OCI-LY1 (cell line): Measurements from ENCODE around the gene ITFG1.
"Not testable (repeated sequence)": the region's sequence is repeated elsewhere in the genome, so short reads cannot be mapped to it uniquely, and the experiment has no call there.

Experiments used
- H2AFZ ChIP-seq: fragments of 200-600 bp; sonication (generic), shearing (Covaris generic); 2 replicates; pipeline ENCODE4 v1.6.0; 2014; ENCODE audit warnings: antibody characterized with exemption, mild to moderate bottlenecking, low read length
- H3F3A ChIP-seq: fragments of 200-600 bp; sonication (generic), shearing (Covaris generic); 2 replicates; pipeline ENCODE4 v1.6.0; 2014; ENCODE audit warnings: mild to moderate bottlenecking, antibody characterized with exemption, low read length, moderate library complexity; ENCODE audit not compliant: insufficient read depth
- H3K27ac ChIP-seq: fragments of 200-600 bp; sonication (generic); 2 replicates; pipeline ENCODE4 v1.5.1; 2014; ENCODE audit warnings: low read length, mixed run types, mild to moderate bottlenecking, low read depth; ENCODE audit not compliant: poor library complexity, severe bottlenecking
- H3K27me3 ChIP-seq: fragments of 200-600 bp; sonication (generic); 2 replicates; pipeline ENCODE4 v1.6.0; 2014; ENCODE audit warnings: antibody characterized with exemption, mild to moderate bottlenecking, low read length, moderate library complexity; ENCODE audit not compliant: insufficient read depth
- H3K36me3 ChIP-seq: fragments of 200-600 bp; sonication (generic); 2 replicates; pipeline ENCODE4 v1.6.1; 2014; ENCODE audit warnings: mild to moderate bottlenecking, antibody characterized with exemption, low read length, moderate library complexity, mixed read lengths; ENCODE audit not compliant: insufficient read depth
- H3K4me1 ChIP-seq: fragments of 200-600 bp; sonication (generic); 2 replicates; pipeline ENCODE4 v1.5.1; 2014; ENCODE audit warnings: mild to moderate bottlenecking, low read length, moderate library complexity; ENCODE audit not compliant: insufficient read depth, severe bottlenecking
- H3K4me2 ChIP-seq: fragments of 200-600 bp; sonication (generic), shearing (Covaris generic); 2 replicates; pipeline ENCODE4 v1.6.1; 2014; ENCODE audit warnings: low read length
- H3K4me3 ChIP-seq: fragments of 200-600 bp; sonication (generic); 2 replicates; pipeline ENCODE4 v1.5.1; 2014; ENCODE audit warnings: low read length, low read depth, mild to moderate bottlenecking, mixed read lengths; ENCODE audit not compliant: poor library complexity, severe bottlenecking
- H3K79me2 ChIP-seq: fragments of 200-600 bp; shearing (Covaris generic); 2 replicates; pipeline ENCODE4 v1.6.1; 2016; ENCODE audit warnings: mixed run types, low read length, mixed read lengths; ENCODE audit not compliant: insufficient read depth
- H3K9ac ChIP-seq: fragments of 200-600 bp; sonication (generic), shearing (Covaris generic); 2 replicates; pipeline ENCODE4 v1.6.1; 2014; ENCODE audit warnings: mild to moderate bottlenecking, low read length, mixed read lengths
- H3K9me2 ChIP-seq: fragments of 200-600 bp; sonication (generic), shearing (Covaris generic); 2 replicates; pipeline ENCODE4 v1.6.1; 2014; ENCODE audit warnings: low read depth, mild to moderate bottlenecking, low read length, mixed read lengths
- H3K9me3 ChIP-seq: fragments of 200-600 bp; shearing (Covaris generic); 2 replicates; pipeline ENCODE4 v1.6.1; 2014; ENCODE audit warnings: low read length, mixed read lengths
- H4K20me1 ChIP-seq: fragments of 200-600 bp; sonication (generic), shearing (Covaris generic); 2 replicates; pipeline ENCODE4 v1.6.0; 2016; ENCODE audit warnings: mild to moderate bottlenecking, low read length; ENCODE audit not compliant: insufficient read depth
- CTCF ChIP-seq: fragments of 200-600 bp; sonication (generic), shearing (Covaris generic); IDR thresholded peaks from 2 replicates; pipeline ENCODE4 v1.5.1; 2017; ENCODE audit warnings: mild to moderate bottlenecking, antibody characterized with exemption, low read length, moderate library complexity, mixed read lengths
- EZH2 ChIP-seq: fragments of 200-600 bp; sonication (generic), shearing (Covaris generic); IDR thresholded peaks from 2 replicates; pipeline ENCODE4 v1.8.0; 2017; ENCODE audit warnings: borderline replicate concordance, mixed run types, mild to moderate bottlenecking, antibody characterized with exemption, low read length, moderate library complexity, mixed read lengths

ITFG1 gene

GRCh38 chr16:47182318-47182717 lies 278.5 kb downstream of the ITFG1 start:
- no peak overlapping the region for H2AFZ ChIP-seq
- no peak overlapping the region for H3K4me3 ChIP-seq
- no peaks in the 10 kb centered on the region for H3K79me2 ChIP-seq
- no peaks in the 10 kb centered on the region for H3K9me2 ChIP-seq
- H3K27ac ChIP-seq: no peak overlapping the region
- TF ChIP-seq CTCF (no peak), EZH2 (no peak)
- H3K9ac ChIP-seq: no peak overlapping the region
- no peaks in the 10 kb centered on the region for H3F3A ChIP-seq
- H3K9me3 ChIP-seq: no peaks in the 10 kb centered on the region; the same call in 1 of the 2 replicates
- no peak overlapping the region for H3K4me2 ChIP-seq
- no peaks in the 10 kb centered on the region for H3K27me3 ChIP-seq
- H3K4me1 ChIP-seq: no peaks in the 10 kb centered on the region
- no peaks in the 10 kb centered on the region for H4K20me1 ChIP-seq
- peaks cover 6% of the 10 kb centered on the region; the same call in 1 of the 2 replicates for H3K36me3 ChIP-seq

- H3K27me3 ChIP-seq, H3K9me2 ChIP-seq, H3F3A ChIP-seq, H3K9ac ChIP-seq, H3K36me3 ChIP-seq, H3K4me1 ChIP-seq, H3K4me2 ChIP-seq, H2AFZ ChIP-seq, H3K4me3 ChIP-seq, H3K27ac ChIP-seq, H3K9me3 ChIP-seq, H3K79me2 ChIP-seq, H4K20me1 ChIP-seq: not testable (repeated sequence)
Measured at GRCh38 chr16:47181066-47181465, 279.8 kb downstream of the ITFG1 start.

GRCh38 chr16:47180073-47180472 lies 280.8 kb downstream of the ITFG1 start:
- no peak overlapping the region for H3K4me2 ChIP-seq
- no peaks in the 10 kb centered on the region for H3K4me1 ChIP-seq
- TF ChIP-seq EZH2 (no peak), CTCF (no peak)
- no peak overlapping the region for H2AFZ ChIP-seq
- H3K9me2 ChIP-seq: no peaks in the 10 kb centered on the region
- H3F3A ChIP-seq: no peaks in the 10 kb centered on the region
- no peak overlapping the region for H3K27ac ChIP-seq
- no peaks in the 10 kb centered on the region for H4K20me1 ChIP-seq
- H3K9ac ChIP-seq: no peak overlapping the region
- H3K9me3 ChIP-seq: no peaks in the 10 kb centered on the region; the same call in 1 of the 2 replicates
- H3K36me3 ChIP-seq: peaks cover 6% of the 10 kb centered on the region
- no peaks in the 10 kb centered on the region for H3K27me3 ChIP-seq
- no peak overlapping the region for H3K4me3 ChIP-seq
- no peaks in the 10 kb centered on the region for H3K79me2 ChIP-seq

- Histone ChIP-seq H3K4me3 (no peak overlapping the region), H2AFZ (no peak overlapping the region)
Measured at GRCh38 chr16:47175152-47175551, 285.7 kb downstream of the ITFG1 start.

More at GRCh38 chr16:47175152-47175551, 285.7 kb downstream of the ITFG1 start:
- Histone ChIP-seq H3K4me1 (no peaks in the 10 kb centered on the region), H3K36me3 (peaks cover 6% of the 10 kb centered on the region), H3K27me3 (no peaks in the 10 kb centered on the region), H3K9ac (no peak overlapping the region), H3K9me2 (no peaks in the 10 kb centered on the region), H3K9me3 (no peaks in the 10 kb centered on the region; the same call in 1 of the 2 replicates), H3K27ac (no peak overlapping the region), H4K20me1 (no peaks in the 10 kb centered on the region), H3F3A (no peaks in the 10 kb centered on the region), H3K4me2 (no peak overlapping the region), H3K79me2 (no peaks in the 10 kb centered on the region)
- no peak for TF ChIP-seq CTCF
